GM13976 (cell line): ENCODE data around the gene CD200.

Source experiments
- DNase-seq: peaks from one replicate; pipeline ENCODE4 v3.0.0; 2012; ENCODE audit warnings: low spot score
- CTCF ChIP-seq: IDR thresholded peaks from 2 replicates; pipeline ENCODE4 v1.5.1; 2012; ENCODE audit warnings: borderline replicate concordance, mild to moderate bottlenecking; ENCODE audit not compliant: insufficient read depth; ENCODE audit errors: extremely low read depth, missing control alignments, control extremely low read depth
- in situ Hi-C: fragments of 300-500 bp; cut with MboI; formaldehyde crosslinking; loops from one replicate; pipeline ENCODE4 v1.12.0; 2022; ENCODE audit warnings: low sequenced_read_pairs, mixed read lengths, inconsistent platforms; ENCODE audit not compliant: unreplicated experiment

Gene CD200

GRCh38 chr3:112314649-112315048 is 18.3 kb upstream of the CD200 start:
- in situ Hi-C loops: loop anchor here (25.0 kb wide), 1 partner anchor 673 kb away; the partner anchor contains the start of genes CD200R1 and GTPBP8

GRCh38 chr3:112315791-112316190 is 17.2 kb upstream of the CD200 start:
- in situ Hi-C loops: loop anchor here (25.0 kb wide), 1 partner anchor 672 kb away; the partner anchor contains the start of genes CD200R1 and GTPBP8
- no peak for TF ChIP-seq CTCF
- DNase-seq: no peak

More at GRCh38 chr3:112314649-112315048, 18.3 kb upstream of the CD200 start:
- TF ChIP-seq CTCF: no peak
- no peak for DNase-seq

GRCh38 chr3:112319516-112320276 is 13.3 kb upstream of the CD200 start:
- TF ChIP-seq CTCF: no peak
- in situ Hi-C loops: loop anchor here (25.0 kb wide), 1 partner anchor 668 kb away; the partner anchor contains the start of genes CD200R1 and GTPBP8
- DNase-seq: no peak

GRCh38 chr3:112320691-112321090 is 12.3 kb upstream of the CD200 start:
- no peak for DNase-seq
- in situ Hi-C loops: loop anchor here (25.0 kb wide), 1 partner anchor 667 kb away; the partner anchor contains the start of genes CD200R1 and GTPBP8
- TF ChIP-seq CTCF: no peak

GRCh38 chr3:112321867-112322652 is 10.9 kb upstream of the CD200 start:
- no peak for TF ChIP-seq CTCF
- no peak for DNase-seq
- in situ Hi-C loops: loop anchor here (25.0 kb wide), 1 partner anchor 665 kb away; the partner anchor contains the start of genes CD200R1 and GTPBP8

- in situ Hi-C loops: loop anchor here (25.0 kb wide), 1 partner anchor 185 kb away; no protein-coding TSS in a partner anchor
- DNase-seq: peak; percentile 59
- peak; percentile 49 for TF ChIP-seq CTCF
These were observed 5.5 kb upstream of the CD200 start for GRCh38 chr3:112327371-112327951.
